Karpas-422 (cell line): Measurements from ENCODE around the gene DCT. TPM values are rescaled to one million over a fixed set of nuclear protein-coding genes. Genes with fewer than 3 reads are reported as not detected.
"Not testable (repeated sequence)": the region's sequence is repeated elsewhere in the genome, so short reads cannot be mapped to it uniquely, and the experiment has no call there.

ENCODE experiments used
- DNase-seq: peaks from one replicate; pipeline ENCODE4 v3.0.0-alpha.2; 2015
- H2AFZ ChIP-seq: fragments of 200-600 bp; sonication (generic); 2 replicates; pipeline ENCODE4 v1.6.1; 2014; ENCODE audit warnings: antibody characterized with exemption, low read length, mixed read lengths
- H3K27ac ChIP-seq: fragments of 200-600 bp; sonication (generic); 2 replicates; pipeline ENCODE4 v1.5.1; 2014; ENCODE audit warnings: mild to moderate bottlenecking, low read length, moderate library complexity
- H3K27me3 ChIP-seq: fragments of 200-600 bp; sonication (generic); 2 replicates; pipeline ENCODE4 v1.6.1; 2014; ENCODE audit warnings: low read length, mixed read lengths
- H3K36me3 ChIP-seq: fragments of 200-600 bp; sonication (generic); 2 replicates; pipeline ENCODE4 v1.6.1; 2014; ENCODE audit warnings: low read length, mixed read lengths; ENCODE audit not compliant: insufficient read depth
- H3K4me1 ChIP-seq: fragments of 200-600 bp; sonication (generic); 2 replicates; pipeline ENCODE4 v1.6.1; 2014; ENCODE audit warnings: mild to moderate bottlenecking, low read length, mixed read lengths
- H3K4me2 ChIP-seq: fragments of 200-600 bp; sonication (generic); 2 replicates; pipeline ENCODE4 v1.6.1; 2014; ENCODE audit warnings: low read length, low read depth, mild to moderate bottlenecking; ENCODE audit not compliant: poor library complexity, severe bottlenecking
- H3K4me3 ChIP-seq: fragments of 200-600 bp; sonication (generic); 2 replicates; pipeline ENCODE4 v1.5.1; 2014; ENCODE audit warnings: mild to moderate bottlenecking, antibody characterized with exemption, low read length, mixed read lengths
- H3K79me2 ChIP-seq: fragments of 200-600 bp; sonication (generic); 2 replicates; pipeline ENCODE4 v1.6.1; 2014; ENCODE audit warnings: mild to moderate bottlenecking, low read length, mixed read lengths
- H3K9ac ChIP-seq: fragments of 200-600 bp; sonication (generic); 2 replicates; pipeline ENCODE4 v1.6.0; 2014; ENCODE audit warnings: low read length
- H3K9me2 ChIP-seq: fragments of 200-600 bp; sonication (generic), shearing (Covaris generic); replicated peaks from 2 replicates; pipeline ENCODE4 v1.6.0; 2014; ENCODE audit warnings: mild to moderate bottlenecking, low read length, moderate library complexity; ENCODE audit not compliant: insufficient read depth
- H3K9me3 ChIP-seq: fragments of 300-700, 200-600 bp; sonication (generic); 2 replicates; pipeline ENCODE4 v1.6.1; 2014; ENCODE audit warnings: low read length, mixed read lengths
- H4K20me1 ChIP-seq: fragments of 200-600 bp; sonication (generic); 2 replicates; pipeline ENCODE4 v1.6.1; 2014; ENCODE audit warnings: mild to moderate bottlenecking, antibody characterized with exemption, low read length, low read depth; ENCODE audit not compliant: insufficient read depth
- total RNA-seq: library from RNA; depleted of rRNA; stranded (reverse); fragments of >200 nt; shearing (Covaris generic); gene quantifications from 2 replicates; pipeline ENCODE4 v1.2.3, GENCODE V29; 2014; ENCODE audit warnings: low replicate concordance

The DCT gene
- total RNA-seq, 1 experiment from 2014 or later, result not detected

DNA sequence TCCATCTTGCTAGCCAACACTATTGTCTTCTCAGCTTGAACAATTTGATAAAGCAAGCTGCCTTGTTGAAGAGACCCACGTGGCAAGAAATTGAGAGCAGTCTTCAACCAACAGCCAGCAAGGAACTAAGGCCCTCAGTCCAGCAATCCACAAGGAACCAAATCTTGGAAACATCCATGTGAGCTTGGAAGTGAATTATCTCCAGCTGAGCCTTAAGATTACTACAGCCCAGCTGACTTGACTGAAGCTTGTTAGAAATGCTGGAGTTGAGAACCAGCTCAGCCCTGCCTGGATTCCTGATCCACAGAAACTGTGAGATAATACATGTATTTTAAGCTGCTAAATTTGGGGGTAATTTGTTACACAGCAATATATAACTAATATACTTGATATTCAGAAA lies 26.2 kb upstream of the DCT start:
- Histone ChIP-seq H3K9ac (no peak overlapping the region), H3K4me3 (no peak overlapping the region), H3K79me2 (no peaks in the 10 kb centered on the region), H4K20me1 (no peaks in the 10 kb centered on the region), H3K4me2 (no peak overlapping the region), H3K27ac (no peak overlapping the region), H3K4me1 (no peaks in the 10 kb centered on the region), H3K36me3 (no peaks in the 10 kb centered on the region), H3K9me2 (no peaks in the 10 kb centered on the region; the same call in 1 of the 2 replicates), H3K27me3 (no peaks in the 10 kb centered on the region), H2AFZ (no peak overlapping the region), H3K9me3 (no peaks in the 10 kb centered on the region)
- no peak for DNase-seq

DNA sequence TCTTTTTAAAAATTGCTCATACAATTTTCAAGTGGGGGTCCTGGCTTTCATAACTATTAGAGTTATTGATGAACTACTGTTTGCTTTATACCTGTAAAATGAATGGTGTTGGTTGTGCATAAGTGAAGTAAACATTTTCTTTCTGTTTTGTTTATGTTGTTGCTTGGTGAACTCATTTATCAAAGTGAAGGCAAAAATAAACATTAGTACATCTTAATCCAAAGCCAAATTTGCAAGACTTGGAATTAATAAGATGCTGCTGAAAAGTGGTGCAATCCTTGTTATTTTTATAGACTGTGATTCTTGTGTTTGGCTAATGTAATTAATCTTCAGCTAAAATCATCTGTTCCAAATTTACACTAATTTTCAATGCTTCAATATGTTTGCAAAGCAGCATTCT lies 24.4 kb upstream of the DCT start:
- Histone ChIP-seq H3K4me3 (no peak overlapping the region), H3K79me2 (no peaks in the 10 kb centered on the region), H3K27ac (no peak overlapping the region), H2AFZ (no peak overlapping the region), H3K27me3 (no peaks in the 10 kb centered on the region), H3K9ac (no peak overlapping the region), H3K36me3 (no peaks in the 10 kb centered on the region), H4K20me1 (no peaks in the 10 kb centered on the region), H3K4me2 (no peak overlapping the region), H3K9me3 (no peaks in the 10 kb centered on the region), H3K9me2 (no peaks in the 10 kb centered on the region; the same call in 1 of the 2 replicates), H3K4me1 (no peaks in the 10 kb centered on the region)
- no peak for DNase-seq

DNA sequence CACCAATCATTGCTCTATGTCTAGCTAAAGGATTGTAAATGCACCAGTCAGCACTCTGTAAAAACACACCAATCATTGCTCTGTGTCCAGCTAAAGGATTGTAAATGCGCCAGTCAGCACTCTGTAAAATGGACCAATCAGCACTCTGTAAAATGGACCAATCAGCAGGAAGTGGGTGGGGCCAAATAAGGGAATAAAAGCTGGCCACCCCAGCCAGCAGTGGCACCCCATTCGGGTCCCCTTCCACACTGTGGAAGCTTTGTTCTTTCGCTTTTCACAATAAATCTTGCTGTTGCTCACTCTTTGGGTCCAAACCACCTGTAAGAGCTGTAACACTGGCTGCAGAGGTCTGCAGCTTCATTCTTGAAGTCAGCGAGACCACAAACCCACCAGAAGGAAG lies 19.3 kb upstream of the DCT start:
- H3K9me2 ChIP-seq, H3K4me2 ChIP-seq, H4K20me1 ChIP-seq, H3K9ac ChIP-seq, H3K27ac ChIP-seq, H3K36me3 ChIP-seq, DNase-seq, H3K27me3 ChIP-seq, H3K4me1 ChIP-seq, H3K9me3 ChIP-seq, H2AFZ ChIP-seq, H3K4me3 ChIP-seq, H3K79me2 ChIP-seq: not testable (repeated sequence)

DNA sequence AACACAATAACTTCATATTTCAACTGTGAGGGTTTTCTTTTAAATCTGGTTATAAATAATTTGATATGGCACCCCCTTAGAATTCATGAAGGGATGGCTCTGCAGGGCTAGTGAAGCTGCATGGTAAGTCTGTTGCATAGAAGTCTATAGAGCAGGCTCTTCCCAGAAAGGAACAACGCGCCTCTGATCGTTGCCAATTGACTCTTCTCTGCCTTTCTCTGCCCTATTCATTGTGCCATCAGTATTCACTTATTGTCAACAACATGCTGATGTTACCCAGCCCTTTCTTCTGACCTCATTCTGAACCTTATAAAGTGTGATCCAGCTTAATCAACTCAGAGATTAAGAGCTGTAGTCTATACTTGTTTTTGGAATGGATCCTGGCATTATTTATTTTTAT lies 16.3 kb upstream of the DCT start:
- H4K20me1 ChIP-seq, result no peaks in the 10 kb centered on the region
- H3K27ac ChIP-seq, result no peak overlapping the region
- no peaks in the 10 kb centered on the region for H3K79me2 ChIP-seq
- DNase-seq, result no peak
- no peak overlapping the region for H3K4me2 ChIP-seq
- no peaks in the 10 kb centered on the region for H3K4me1 ChIP-seq
- no peak overlapping the region for H2AFZ ChIP-seq
- no peak overlapping the region for H3K4me3 ChIP-seq
- H3K9me2 ChIP-seq, result no peaks in the 10 kb centered on the region
- no peaks in the 10 kb centered on the region for H3K36me3 ChIP-seq
- no peaks in the 10 kb centered on the region for H3K27me3 ChIP-seq
- no peak overlapping the region for H3K9ac ChIP-seq
- H3K9me3 ChIP-seq, result no peaks in the 10 kb centered on the region

DNA sequence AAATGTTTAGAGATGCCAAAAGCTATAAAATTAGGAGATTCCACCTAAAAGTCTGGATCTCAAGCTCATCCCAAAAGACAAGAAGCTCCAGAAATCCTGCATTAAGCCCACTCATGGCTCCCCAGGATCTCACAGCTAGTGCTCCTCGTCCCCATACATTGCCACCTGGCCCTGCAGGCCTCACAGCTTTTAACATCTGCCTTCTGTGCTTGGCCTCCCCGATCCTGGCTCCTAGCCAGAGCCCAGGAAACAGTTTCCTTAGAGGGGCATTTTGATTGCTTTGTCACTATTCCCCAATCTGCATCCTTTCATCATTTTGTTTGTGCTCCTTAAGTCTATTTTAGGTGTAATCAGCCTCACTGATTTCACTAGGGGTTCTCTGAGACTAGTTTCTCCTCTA lies 14.5 kb upstream of the DCT start:
- Histone ChIP-seq H3K4me3 (no peak overlapping the region), H3K27me3 (no peaks in the 10 kb centered on the region), H4K20me1 (no peaks in the 10 kb centered on the region), H2AFZ (no peak overlapping the region), H3K4me2 (no peak overlapping the region), H3K36me3 (no peaks in the 10 kb centered on the region), H3K9ac (no peak overlapping the region), H3K79me2 (no peaks in the 10 kb centered on the region), H3K9me3 (no peaks in the 10 kb centered on the region), H3K9me2 (no peaks in the 10 kb centered on the region), H3K27ac (no peak overlapping the region), H3K4me1 (no peaks in the 10 kb centered on the region)
- no peak for DNase-seq

DNA sequence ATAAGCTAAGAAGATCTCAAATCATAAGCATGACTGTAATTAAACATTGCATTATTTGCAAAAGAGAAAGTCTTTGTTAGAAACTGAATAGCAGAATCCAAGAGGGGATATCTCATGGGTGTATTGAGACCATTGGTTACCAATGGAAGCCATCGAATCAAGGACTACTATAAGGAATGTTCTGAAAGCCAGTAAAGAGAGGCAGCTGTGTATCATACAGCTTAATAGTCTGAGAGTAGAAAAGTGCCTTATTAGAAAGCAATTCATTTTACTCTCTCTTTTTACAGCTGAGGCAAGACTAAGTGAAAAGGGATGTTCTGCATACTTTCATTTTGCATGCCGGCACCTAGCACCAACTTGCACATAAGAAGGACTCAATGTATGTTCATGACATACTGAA lies 7.6 kb upstream of the DCT start:
- Histone ChIP-seq H3K79me2 (no peaks in the 10 kb centered on the region), H2AFZ (peak overlapping the region; percentile 51; the same call in 1 of the 2 replicates), H3K4me2 (no peak overlapping the region), H3K27ac (no peak overlapping the region), H4K20me1 (no peaks in the 10 kb centered on the region), H3K4me3 (no peak overlapping the region), H3K9ac (no peak overlapping the region), H3K9me2 (no peaks in the 10 kb centered on the region), H3K27me3 (no peaks in the 10 kb centered on the region), H3K9me3 (no peaks in the 10 kb centered on the region), H3K4me1 (no peaks in the 10 kb centered on the region), H3K36me3 (no peaks in the 10 kb centered on the region)
- DNase-seq, result no peak

DNA sequence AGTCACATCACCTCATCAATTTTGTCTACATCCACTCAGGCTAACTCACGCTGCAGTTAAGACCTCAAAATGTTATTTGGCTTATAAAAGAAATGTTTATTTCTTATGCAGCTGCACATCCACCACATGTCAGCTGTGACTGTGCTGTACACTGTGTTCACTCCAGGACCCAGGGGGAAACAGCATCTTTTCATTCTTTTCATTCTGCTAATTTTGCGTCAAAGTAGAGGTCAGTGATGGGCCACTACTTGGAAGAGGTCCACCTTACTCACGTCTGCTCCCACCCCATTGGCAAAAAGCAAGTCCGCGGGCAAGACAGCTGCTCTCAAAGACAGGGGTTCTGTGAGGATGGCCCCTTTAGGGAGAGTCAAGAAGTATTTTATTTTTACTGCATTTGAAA lies 4.5 kb upstream of the DCT start:
- Histone ChIP-seq H3K4me2 (no peak overlapping the region), H3K9ac (no peak overlapping the region), H3K4me1 (no peaks in the 10 kb centered on the region), H3K9me2 (no peaks in the 10 kb centered on the region), H3K4me3 (no peak overlapping the region), H3K27ac (no peak overlapping the region), H3K79me2 (no peaks in the 10 kb centered on the region), H4K20me1 (no peaks in the 10 kb centered on the region), H3K27me3 (no peaks in the 10 kb centered on the region), H2AFZ (no peak overlapping the region), H3K9me3 (no peaks in the 10 kb centered on the region), H3K36me3 (no peaks in the 10 kb centered on the region)
- DNase-seq, result no peak

DNA sequence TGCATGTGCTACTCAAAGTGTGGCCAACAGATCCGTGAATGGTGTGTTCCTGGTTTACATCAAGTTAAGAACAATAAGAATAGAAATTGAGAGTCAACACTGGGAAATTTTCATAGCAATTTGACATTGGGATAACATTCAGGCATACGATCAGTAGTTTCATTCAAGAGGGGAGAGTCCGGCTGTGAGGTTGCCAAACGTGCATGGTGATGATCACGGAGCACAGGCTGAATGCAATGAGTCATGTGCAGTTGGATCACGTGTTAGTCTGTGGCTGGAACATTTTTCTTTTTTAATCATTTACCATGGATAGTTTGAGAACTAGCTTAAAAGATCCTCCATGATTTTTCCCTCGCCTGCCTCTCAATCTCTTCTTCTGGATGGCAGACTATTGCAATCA lies 2.5 kb upstream of the DCT start:
- no peaks in the 10 kb centered on the region for H3K9me3 ChIP-seq
- H4K20me1 ChIP-seq, result no peaks in the 10 kb centered on the region
- no peak overlapping the region for H3K9ac ChIP-seq
- no peak overlapping the region for H3K4me3 ChIP-seq
- H3K27me3 ChIP-seq, result no peaks in the 10 kb centered on the region
- no peak overlapping the region for H3K4me2 ChIP-seq
- H3K79me2 ChIP-seq, result no peaks in the 10 kb centered on the region
- no peaks in the 10 kb centered on the region for H3K4me1 ChIP-seq
- no peaks in the 10 kb centered on the region for H3K9me2 ChIP-seq
- no peak for DNase-seq
- no peak overlapping the region for H3K27ac ChIP-seq
- no peak overlapping the region for H2AFZ ChIP-seq
- no peaks in the 10 kb centered on the region for H3K36me3 ChIP-seq

DNA sequence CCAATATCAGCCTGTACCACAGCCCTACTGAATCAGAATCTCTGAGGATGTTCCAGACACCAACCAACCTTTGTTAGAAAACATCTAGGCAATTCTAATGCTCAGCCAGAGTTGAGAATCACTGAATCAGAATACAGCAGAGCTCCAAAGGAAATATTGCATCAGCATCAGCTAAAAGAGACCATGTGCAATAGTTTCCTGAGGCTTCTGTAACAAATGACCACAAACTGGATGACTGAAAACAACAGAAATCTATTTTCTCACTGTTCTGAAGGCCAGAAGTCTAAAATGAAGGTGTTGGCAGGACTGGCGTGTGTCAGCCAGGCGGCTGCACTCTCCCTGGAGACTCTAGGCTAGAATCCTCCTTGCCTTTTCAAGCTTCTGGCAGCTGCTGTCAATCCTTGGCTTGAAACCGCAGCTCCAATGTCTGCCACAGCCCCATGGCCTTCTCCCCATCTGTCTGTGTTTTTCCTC lies 1.2 kb upstream of the DCT start:
- H2AFZ ChIP-seq, result no peak overlapping the region
- no peaks in the 10 kb centered on the region for H3K36me3 ChIP-seq
- H3K4me3 ChIP-seq, result no peak overlapping the region
- H3K9me2 ChIP-seq, result no peaks in the 10 kb centered on the region
- H3K27ac ChIP-seq, result no peak overlapping the region
- DNase-seq, result no peak
- H3K4me2 ChIP-seq, result no peak overlapping the region
- H3K79me2 ChIP-seq, result no peaks in the 10 kb centered on the region
- no peaks in the 10 kb centered on the region for H3K9me3 ChIP-seq
- H3K27me3 ChIP-seq, result no peaks in the 10 kb centered on the region
- no peaks in the 10 kb centered on the region for H4K20me1 ChIP-seq
- no peak overlapping the region for H3K9ac ChIP-seq
- H3K4me1 ChIP-seq, result no peaks in the 10 kb centered on the region
